CD4-positive, alpha-beta memory T cell (primary cell): ENCODE results near the gene RHEBL1. TPM values are rescaled to one million over a fixed set of nuclear protein-coding genes. Genes with fewer than 3 reads are reported as not detected.

ENCODE experiments used
- CTCF ChIA-PET: fragments of 350-600 bp; sonication (Branson Sonifier 250); formaldehyde crosslinking; loops from one replicate; lab custom pipeline; 2021; ENCODE audit warnings: inconsistent platforms; ENCODE audit not compliant: partially characterized antibody; lab: Charles Lee
- POLR2A ChIA-PET: fragments of 350-600 bp; sonication (Branson Sonifier 250); formaldehyde crosslinking; loops from one replicate; lab custom pipeline; 2021; ENCODE audit not compliant: partially characterized antibody; lab: Charles Lee
- DNase-seq, 5 donors: peaks; one replicate each; pipeline versions ENCODE4 v3.0.0 to v3.0.0-alpha.2; 2020 to 2022; ENCODE audit warnings: mixed read lengths in 1 of 5
- H3K27ac ChIP-seq: one replicate; pipeline ENCODE4 v1.7.0; 2013; ENCODE audit warnings: low read depth, low read length
- H3K27me3 ChIP-seq: 2 replicates; pipeline ENCODE4 v1.7.0; 2013; ENCODE audit warnings: mild to moderate bottlenecking, low read length, moderate library complexity; ENCODE audit not compliant: insufficient read depth
- H3K36me3 ChIP-seq: 2 replicates; pipeline ENCODE4 v1.7.0; 2013; ENCODE audit warnings: mild to moderate bottlenecking, low read length, moderate library complexity; ENCODE audit not compliant: insufficient read depth
- H3K4me1 ChIP-seq: 2 replicates; pipeline ENCODE4 v1.7.0; 2013; ENCODE audit warnings: mild to moderate bottlenecking, low read length, moderate library complexity; ENCODE audit not compliant: insufficient read depth
- H3K4me3 ChIP-seq, 2 donors: one replicate each; pipeline ENCODE4 v1.7.0; 2013; ENCODE audit warnings: low read length in 2 of 2, mild to moderate bottlenecking in 1 of 2
- H3K9me3 ChIP-seq, 2 donors: one replicate each; pipeline ENCODE4 v1.7.0; 2013; ENCODE audit warnings: low read length in 2 of 2, control low read depth in 1 of 2; ENCODE audit not compliant: control insufficient read depth in 1 of 2
- H3K27ac Mint-ChIP-seq, 7 donors: one replicate each; pipeline ENCODE4 v1.8.0; 2020 to 2021; ENCODE audit warnings: mixed read lengths in 7 of 7, mild to moderate bottlenecking in 6 of 7, inconsistent platforms in 3 of 7, moderate library complexity in 3 of 7
- H3K27me3 Mint-ChIP-seq, 2 donors: one replicate each; pipeline ENCODE4 v1.8.0; 2020 to 2021; ENCODE audit warnings: mixed read lengths in 2 of 2
- H3K36me3 Mint-ChIP-seq, 2 donors: one replicate each; pipeline ENCODE4 v1.8.0; 2020 to 2021; ENCODE audit warnings: mixed read lengths in 2 of 2, inconsistent platforms in 1 of 2, mild to moderate bottlenecking in 1 of 2
- H3K4me1 Mint-ChIP-seq, 4 donors: one replicate each; pipeline ENCODE4 v1.8.0; 2020 to 2021; ENCODE audit warnings: mixed read lengths in 4 of 4, mild to moderate bottlenecking in 1 of 4
- H3K4me3 Mint-ChIP-seq, 8 donors: one replicate each; pipeline ENCODE4 v1.8.0; 2020 to 2021; ENCODE audit warnings: mixed read lengths in 8 of 8, mild to moderate bottlenecking in 7 of 8, moderate library complexity in 6 of 8, inconsistent platforms in 3 of 8
- H3K9me3 Mint-ChIP-seq, 8 donors: one replicate each; pipeline ENCODE4 v1.8.0; 2020 to 2021; ENCODE audit warnings: mixed read lengths in 8 of 8, mild to moderate bottlenecking in 5 of 8, inconsistent platforms in 3 of 8, moderate library complexity in 1 of 8
- intact Hi-C: fragments of 100-400 bp; cut with micrococcal nuclease; formaldehyde crosslinking; loops from one replicate; pipeline ENCODE4 v1.15.1; 2023
- polyA plus RNA-seq, 2 donors: library from polyadenylated mRNA; unstranded; fragments of 300-500 nt; fragmentation: Illumina TruSeq; gene quantifications; one replicate each; pipeline ENCODE4 v1.2.3, GENCODE V29; 2021
- total RNA-seq, 2 experiments: library from RNA; stranded (reverse); gene quantifications; one replicate each; pipeline ENCODE4 v1.2.3, GENCODE V29; 2021

RHEBL1 gene
- total and polyA plus RNA-seq, 4 experiments from 2014 or later, result 2.7 to 10.5 (median 6.0) TPM

- DNase-seq, result no peak
- peak overlapping the region in 1 of 8 donors; percentile 25 for H3K4me3 Mint-ChIP-seq
- Histone ChIP-seq H3K9me3 (no peaks in the 10 kb centered on the region), H3K4me1 (peaks cover 15% of the 10 kb centered on the region), H3K27me3 (no peaks in the 10 kb centered on the region), H3K27ac (no peak overlapping the region), H3K4me3 (no peak overlapping the region), H3K36me3 (peaks cover 58% of the 10 kb centered on the region)
- no peaks in the 10 kb centered on the region for H3K9me3 Mint-ChIP-seq
- peaks cover 20 to 40% (median 31%) of the 10 kb centered on the region in 4 donors for H3K4me1 Mint-ChIP-seq
- H3K36me3 Mint-ChIP-seq, result peaks cover 43 to 70% of the 10 kb centered on the region in 2 donors
- H3K27ac Mint-ChIP-seq, result no peak overlapping the region
- H3K27me3 Mint-ChIP-seq, result no peaks in the 10 kb centered on the region
- intact Hi-C loops, result no loop called here
- ChIA-PET CTCF (interaction anchor here (1.0 to 9.2 kb wide), 10 partner anchors 7 to 129 kb away, joined by 3 to 85 read pairs (median 4); partner anchors contain the start of genes DHH, RHEBL1 and TUBA1B), POLR2A (interaction anchor here (0.6 to 8.3 kb wide), 5 partner anchors 8 to 26 kb away, joined by 3 to 189 read pairs (median 5); partner anchors contain the start of gene TUBA1B)
Observed at GRCh38 chr12:49105504-49106084, 35.8 kb upstream of the RHEBL1 start.

- H3K9me3 Mint-ChIP-seq, result no peaks in the 10 kb centered on the region
- no peak for DNase-seq
- no peak overlapping the region for H3K4me3 ChIP-seq
- POLR2A ChIA-PET, result interaction anchor here (1.0 to 8.3 kb wide), 3 partner anchors 16 to 26 kb away, joined by 3 to 189 read pairs (median 3); partner anchors contain the start of gene TUBA1B
- H3K9me3 ChIP-seq, result no peaks in the 10 kb centered on the region
- H3K27me3 ChIP-seq, result no peaks in the 10 kb centered on the region
- CTCF ChIA-PET, result interaction anchor here (0.9 to 8.7 kb wide), 9 partner anchors 10 to 130 kb away, joined by 3 to 70 read pairs (median 5); partner anchors contain the start of genes DHH and TUBA1B
- no peak overlapping the region for H3K27ac ChIP-seq
- H3K27me3 Mint-ChIP-seq, result no peaks in the 10 kb centered on the region
- H3K27ac Mint-ChIP-seq, result peak overlapping the region in 1 of 7 donors; percentile 57
- H3K36me3 Mint-ChIP-seq, result peaks cover 49 to 72% of the 10 kb centered on the region in 2 donors
- no peak overlapping the region for H3K4me3 Mint-ChIP-seq
- peaks cover 14% of the 10 kb centered on the region for H3K4me1 ChIP-seq
- intact Hi-C loops, result no loop called here
- H3K4me1 Mint-ChIP-seq, result peaks cover 18 to 33% (median 28%) of the 10 kb centered on the region in 4 donors
- H3K36me3 ChIP-seq, result peaks cover 65% of the 10 kb centered on the region
Observed at GRCh38 chr12:49104822-49105221, 35.0 kb upstream of the RHEBL1 start.

GRCh38 chr12:49100380-49100779 is 30.6 kb upstream of the RHEBL1 start:
- ChIA-PET CTCF (interaction anchor here (0.9 to 11.5 kb wide), 14 partner anchors 8 to 133 kb away, joined by 3 to 221 read pairs (median 5); partner anchors contain the start of genes LMBR1L, RHEBL1 and TUBA1B), POLR2A (interaction anchor here (1.3 to 4.0 kb wide), 4 partner anchors 10 to 88 kb away, joined by 3 to 29 read pairs (median 16); partner anchors contain the start of genes LMBR1L, TUBA1A and TUBA1B)
- no peak overlapping the region for H3K4me3 ChIP-seq
- no peak overlapping the region for H3K4me3 Mint-ChIP-seq
- H3K36me3 Mint-ChIP-seq, result peaks cover 59 to 79% of the 10 kb centered on the region in 2 donors
- no peaks in the 10 kb centered on the region for H3K4me1 ChIP-seq
- no peak for DNase-seq
- no peak overlapping the region for H3K27ac ChIP-seq
- no peak overlapping the region for H3K27ac Mint-ChIP-seq
- H3K27me3 Mint-ChIP-seq, result peaks cover 0 to 3% of the 10 kb centered on the region in 2 donors
- no peaks in the 10 kb centered on the region for H3K9me3 Mint-ChIP-seq
- H3K4me1 Mint-ChIP-seq, result peaks cover under 1 to 6% (median 3%) of the 10 kb centered on the region in 4 donors
- H3K9me3 ChIP-seq, result no peaks in the 10 kb centered on the region
- peaks cover 61% of the 10 kb centered on the region for H3K36me3 ChIP-seq
- H3K27me3 ChIP-seq, result no peaks in the 10 kb centered on the region
- intact Hi-C loops, result no loop called here

- Mint-ChIP-seq H3K27ac (peak overlapping the region in 1 of 7 donors; percentile 15), H3K36me3 (peaks cover 55 to 67% of the 10 kb centered on the region in 2 donors), H3K9me3 (no peaks in the 10 kb centered on the region), H3K4me3 (peak overlapping the region in 1 of 8 donors; percentile 20), H3K4me1 (peaks cover 7 to 20% (median 12%) of the 10 kb centered on the region in 4 donors), H3K27me3 (peaks cover 3 to 11% of the 10 kb centered on the region in 2 donors)
- Histone ChIP-seq H3K4me1 (peaks cover 14% of the 10 kb centered on the region), H3K4me3 (no peak overlapping the region), H3K36me3 (peaks cover 46% of the 10 kb centered on the region), H3K27ac (no peak overlapping the region), H3K9me3 (no peaks in the 10 kb centered on the region), H3K27me3 (peaks cover 14% of the 10 kb centered on the region)
- ChIA-PET POLR2A (interaction anchor here (0.7 to 4.0 kb wide), 9 partner anchors 11 to 136 kb away, joined by 3 to 29 read pairs (median 6); partner anchors contain the start of genes LMBR1L, RHEBL1, TUBA1A and TUBA1B), CTCF (interaction anchor here (0.7 to 11.5 kb wide), 18 partner anchors 11 to 142 kb away, joined by 3 to 221 read pairs (median 4); partner anchors contain the start of genes LMBR1L, RHEBL1, TUBA1A and TUBA1B)
- no peak for DNase-seq
- intact Hi-C loops, result loop anchor here (1.0 kb wide), 3 partner anchors 10 to 34 kb away; partner anchors contain the start of gene LMBR1L
Observed at GRCh38 chr12:49098703-49099102, 28.9 kb upstream of the RHEBL1 start.

GRCh38 chr12:49098035-49098451 is 28.3 kb upstream of the RHEBL1 start:
- intact Hi-C loops, result loop anchor here (1.0 kb wide), 3 partner anchors 10 to 34 kb away; partner anchors contain the start of gene LMBR1L
- POLR2A ChIA-PET, result interaction anchor here (0.8 to 4.0 kb wide), 9 partner anchors 8 to 137 kb away, joined by 3 to 29 read pairs (median 6); partner anchors contain the start of genes LMBR1L, RHEBL1, TUBA1A and TUBA1B
- Mint-ChIP-seq H3K27me3 (peaks cover 7 to 18% of the 10 kb centered on the region in 2 donors), H3K4me3 (peak overlapping the region in 1 of 8 donors; percentile 15), H3K27ac (peak overlapping the region in 2 of 7 donors; percentile 15 to 51), H3K36me3 (peaks cover 50 to 61% of the 10 kb centered on the region in 2 donors), H3K4me1 (peaks cover 11 to 27% (median 16%) of the 10 kb centered on the region in 4 donors), H3K9me3 (no peaks in the 10 kb centered on the region)
- Histone ChIP-seq H3K4me1 (peaks cover 18% of the 10 kb centered on the region), H3K4me3 (no peak overlapping the region), H3K27me3 (peaks cover 20% of the 10 kb centered on the region), H3K36me3 (peaks cover 41% of the 10 kb centered on the region), H3K9me3 (no peaks in the 10 kb centered on the region), H3K27ac (no peak overlapping the region)
- peak; percentile 49 to 63 (median 58) for DNase-seq
- CTCF ChIA-PET, result interaction anchor here (0.7 to 11.5 kb wide), 14 partner anchors 10 to 142 kb away, joined by 3 to 221 read pairs (median 4); partner anchors contain the start of genes LMBR1L, RHEBL1, TUBA1A and TUBA1B

GRCh38 chr12:49097381-49097780 is 27.6 kb upstream of the RHEBL1 start:
- no peak overlapping the region for H3K4me3 Mint-ChIP-seq
- peaks cover 44 to 55% of the 10 kb centered on the region in 2 donors for H3K36me3 Mint-ChIP-seq
- H3K9me3 Mint-ChIP-seq, result no peaks in the 10 kb centered on the region
- H3K27ac Mint-ChIP-seq, result no peak overlapping the region
- peaks cover 22% of the 10 kb centered on the region for H3K4me1 ChIP-seq
- DNase-seq, result no peak
- ChIA-PET POLR2A (interaction anchor here (1.0 to 4.0 kb wide), 5 partner anchors 9 to 34 kb away, joined by 3 to 29 read pairs (median 7); partner anchors contain the start of genes LMBR1L, RHEBL1 and TUBA1B), CTCF (interaction anchor here (1.2 to 11.5 kb wide), 10 partner anchors 10 to 100 kb away, joined by 3 to 221 read pairs (median 17); partner anchors contain the start of genes LMBR1L and TUBA1B)
- intact Hi-C loops, result no loop called here
- H3K27me3 Mint-ChIP-seq, result peaks cover 10 to 24% of the 10 kb centered on the region in 2 donors
- peaks cover 34% of the 10 kb centered on the region for H3K36me3 ChIP-seq
- no peak overlapping the region for H3K27ac ChIP-seq
- peaks cover 11 to 33% (median 18%) of the 10 kb centered on the region in 4 donors for H3K4me1 Mint-ChIP-seq
- no peaks in the 10 kb centered on the region for H3K9me3 ChIP-seq
- H3K4me3 ChIP-seq, result no peak overlapping the region
- H3K27me3 ChIP-seq, result peaks cover 27% of the 10 kb centered on the region
